GM18858 (cell line): Measurements from ENCODE around the gene RNF187.

Source experiments
- ATAC-seq: cut with Tn5 transposase; IDR thresholded peaks from one replicate; pipeline ENCODE4 v1.9.1; 2021; ENCODE audit not compliant: unreplicated experiment

RNF187 gene

GRCh38 chr1:228508840-228509415, 21.7 kb downstream of the RNF187 start:
- no peak for ATAC-seq

GRCh38 chr1:228510101-228510802, 23.1 kb downstream of the RNF187 start:
- no peak for ATAC-seq

- ATAC-seq: no peak
Measured at GRCh38 chr1:228510803-228511413, 23.7 kb downstream of the RNF187 start.

GRCh38 chr1:228511546-228512445, 24.6 kb downstream of the RNF187 start:
- ATAC-seq: no peak

- no peak for ATAC-seq
Measured at GRCh38 chr1:228512781-228513198, 25.6 kb downstream of the RNF187 start.

GRCh38 chr1:228513236-228513900, 26.2 kb downstream of the RNF187 start:
- ATAC-seq: no peak

- no peak for ATAC-seq
Measured at GRCh38 chr1:228514421-228514820, 27.2 kb downstream of the RNF187 start.

GRCh38 chr1:228515200-228515834, 28.1 kb downstream of the RNF187 start:
- ATAC-seq: no peak

GRCh38 chr1:228517655-228518054, 30.5 kb downstream of the RNF187 start:
- no peak for ATAC-seq

- ATAC-seq: no peak
Measured at GRCh38 chr1:228527596-228527995, 40.4 kb downstream of the RNF187 start.

GRCh38 chr1:228528612-228529011, 41.4 kb downstream of the RNF187 start:
- ATAC-seq: no peak

- no peak for ATAC-seq
Measured at GRCh38 chr1:228530086-228530758, 43.0 kb downstream of the RNF187 start.

GRCh38 chr1:228530951-228531731, 44.0 kb downstream of the RNF187 start:
- no peak for ATAC-seq

GRCh38 chr1:228538831-228539230, 51.6 kb downstream of the RNF187 start:
- ATAC-seq: no peak

GRCh38 chr1:228540161-228540917, 53.2 kb downstream of the RNF187 start:
- ATAC-seq: no peak

GRCh38 chr1:228541725-228542124, 54.5 kb downstream of the RNF187 start:
- ATAC-seq: no peak

- no peak for ATAC-seq
Measured at GRCh38 chr1:228542376-228542775, 55.2 kb downstream of the RNF187 start.

GRCh38 chr1:228542981-228543380, 55.8 kb downstream of the RNF187 start:
- no peak for ATAC-seq
